Activated naive CD4-positive, alpha-beta T cell treated with anti-CD3 and anti-CD28 coated beads, Interleukin-2, amount 10 ng/mL, durations not matched to agents 5 hours and 36 hours (primary cell): Measurements from ENCODE around the gene WDR76. TPM values are rescaled to one million over a fixed set of nuclear protein-coding genes. Genes with fewer than 3 reads are reported as not detected.

Source experiments
- microRNA-seq: library from miRNA; unstranded; fragments of <30 nt; microRNA quantifications from one replicate; pipeline ENCODE4 v1.2.0, GENCODE V29; 2022; ENCODE audit warnings: borderline microRNAs expressed, borderline replicate concordance
- total RNA-seq, 2 experiments: library from RNA; stranded (reverse); gene quantifications; one replicate each; pipeline ENCODE4 v1.2.3, GENCODE V29; 2021

Gene WDR76
- 10 to 100 TPM; 53.1 to 54.1 TPM for total RNA-seq

DNA sequence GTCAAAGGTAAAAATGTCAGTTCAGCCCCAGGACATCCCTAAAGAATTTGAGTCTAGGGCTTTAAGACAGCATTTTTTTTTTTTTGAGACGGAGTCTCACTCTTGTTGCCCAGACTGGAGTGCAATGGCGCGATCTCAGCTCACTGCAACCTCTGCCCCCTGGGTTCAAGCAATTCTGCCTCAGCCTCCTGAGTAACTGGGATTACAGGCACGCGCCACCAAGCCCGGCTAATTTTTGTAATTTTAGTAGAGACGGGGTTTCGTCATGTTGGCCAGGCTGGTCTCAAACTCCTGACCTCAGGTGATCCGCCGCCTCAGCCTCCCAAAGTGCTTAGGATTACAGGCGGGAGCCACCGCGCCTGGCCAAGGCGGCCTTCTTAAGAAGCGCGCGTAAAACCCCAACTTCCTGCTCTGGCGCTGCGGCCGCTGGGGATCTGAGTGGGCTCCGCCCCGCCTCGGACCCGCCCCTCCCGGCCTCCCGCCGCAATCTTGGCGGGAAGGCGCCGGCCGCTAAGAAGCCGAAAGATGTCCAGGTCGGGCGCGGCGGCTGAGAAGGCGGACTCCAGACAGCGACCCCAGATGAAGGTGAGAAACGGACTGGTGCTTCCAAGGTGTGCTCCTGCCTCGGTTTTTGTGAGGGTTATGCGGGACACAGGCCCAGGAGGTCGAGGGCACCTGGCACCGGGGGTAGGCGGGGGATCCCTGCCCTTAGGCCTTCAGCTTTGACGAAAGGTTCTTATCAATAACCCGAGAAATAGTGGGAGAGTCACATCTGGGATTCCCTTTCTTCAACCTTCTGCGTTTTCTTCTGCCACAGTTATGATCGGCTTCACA, at the start of gene WDR76:
Gene WDR76 (plus strand): TSS at position 495 of the 834 bp plus-strand sequence. CDS start 31 bp downstream, at position 526.

DNA sequence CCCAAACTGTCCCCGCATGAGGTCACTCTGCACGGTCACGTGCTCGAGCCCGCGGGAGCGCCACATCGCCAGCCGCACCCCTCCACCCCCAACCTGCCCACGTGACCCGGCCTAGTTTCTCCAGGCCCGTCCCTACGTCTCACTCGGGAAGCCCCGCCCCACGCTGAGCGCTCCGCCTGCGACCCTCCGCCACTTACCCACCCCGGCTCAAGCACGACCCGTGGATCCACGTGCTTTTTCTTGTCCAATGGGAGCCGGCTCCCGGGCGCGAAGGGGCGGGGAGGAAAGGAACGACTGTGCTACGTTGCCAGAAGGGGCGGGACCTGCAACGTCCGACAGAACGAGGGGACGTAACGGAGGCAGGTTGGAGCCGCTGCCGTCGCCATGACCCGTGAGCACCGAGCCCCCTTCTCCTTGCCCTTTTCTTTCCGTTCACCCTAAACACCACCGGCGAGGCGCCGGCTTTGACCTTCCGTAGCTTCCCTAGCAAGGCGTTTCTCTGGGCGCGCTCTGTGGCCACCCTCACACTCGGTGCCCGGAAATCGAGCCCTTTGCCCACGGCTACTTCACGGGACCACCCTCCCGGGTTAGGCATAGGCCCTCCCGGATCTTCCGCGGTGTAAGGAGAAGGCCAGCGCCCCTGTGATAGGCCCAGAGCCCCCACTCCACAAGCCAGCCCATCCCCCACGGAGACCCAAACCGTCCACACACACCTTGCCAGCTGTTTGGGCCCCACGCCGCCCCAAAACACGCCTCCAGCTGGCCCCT, 34.6 kb upstream of the WDR76 start, which contains the start of gene SERF2:
Gene SERF2 (plus strand): TSS at position 328 of the 768 bp plus-strand sequence. CDS start 57 bp downstream, at position 385.

DNA sequence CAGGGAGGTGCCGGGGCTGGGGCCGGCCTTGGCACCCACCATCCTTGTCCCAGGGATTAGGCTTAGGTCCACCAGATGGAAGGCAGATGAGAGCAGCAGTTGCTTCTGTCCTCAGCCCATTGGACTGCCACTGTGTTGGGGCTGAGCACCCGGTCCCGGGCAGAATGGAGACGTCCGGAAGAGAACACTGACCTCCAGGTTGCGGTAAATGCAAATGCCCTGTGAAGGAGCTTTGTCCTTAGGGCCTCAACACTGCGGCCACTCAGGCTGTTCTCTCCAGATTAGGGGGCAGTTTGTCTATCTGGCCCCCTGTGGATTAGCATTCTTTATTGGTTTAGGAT, 26.9 kb upstream of the WDR76 start, which contains the start of gene SERINC4:
Gene SERINC4 (minus strand): TSS at position 276 of the 341 bp plus-strand sequence. CDS start 234 bp downstream, at position 42.

DNA sequence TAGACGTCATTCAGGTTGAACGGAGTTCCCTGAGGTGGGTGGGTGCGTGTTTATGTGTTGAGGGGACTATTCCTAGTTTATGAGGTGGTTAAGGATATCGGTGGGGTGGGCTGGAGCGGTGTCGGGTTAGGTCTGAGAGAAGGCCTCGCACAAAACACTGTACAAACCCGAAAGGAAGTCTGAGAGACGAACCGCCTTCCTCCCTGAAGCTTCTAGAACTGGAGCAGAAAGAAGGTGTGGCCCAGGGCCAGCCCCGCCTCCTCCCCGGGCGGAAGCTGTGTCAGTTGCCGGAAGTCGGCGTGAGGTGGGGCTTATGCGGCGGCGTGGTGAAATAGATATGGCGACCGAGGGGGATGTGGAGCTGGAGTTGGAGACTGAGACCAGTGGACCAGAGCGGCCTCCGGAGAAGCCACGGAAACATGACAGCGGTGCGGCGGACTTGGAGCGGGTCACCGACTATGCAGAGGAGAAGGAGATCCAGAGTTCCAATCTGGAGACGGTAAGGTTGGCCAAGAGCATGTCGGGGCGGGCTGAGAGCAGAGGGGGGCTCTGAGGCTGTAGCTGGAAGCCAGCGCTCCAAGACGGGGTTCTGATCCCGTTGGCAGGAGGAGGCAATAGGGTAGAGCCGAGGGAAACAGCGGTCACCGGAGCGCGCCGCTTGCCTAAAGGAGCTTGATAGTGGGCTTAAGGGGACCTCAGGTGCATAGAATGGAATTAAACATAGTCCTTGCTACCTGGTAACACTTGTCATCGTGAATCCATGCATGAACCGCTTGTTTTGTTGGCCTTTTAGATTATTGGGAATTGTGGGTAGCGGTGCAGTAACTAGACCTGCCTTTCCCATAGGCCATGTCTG, 26.3 kb upstream of the WDR76 start, which contains the start of gene HYPK:
Gene HYPK (plus strand): TSS at position 314 of the 856 bp plus-strand sequence. CDS start 24 bp downstream, at position 338.

DNA sequence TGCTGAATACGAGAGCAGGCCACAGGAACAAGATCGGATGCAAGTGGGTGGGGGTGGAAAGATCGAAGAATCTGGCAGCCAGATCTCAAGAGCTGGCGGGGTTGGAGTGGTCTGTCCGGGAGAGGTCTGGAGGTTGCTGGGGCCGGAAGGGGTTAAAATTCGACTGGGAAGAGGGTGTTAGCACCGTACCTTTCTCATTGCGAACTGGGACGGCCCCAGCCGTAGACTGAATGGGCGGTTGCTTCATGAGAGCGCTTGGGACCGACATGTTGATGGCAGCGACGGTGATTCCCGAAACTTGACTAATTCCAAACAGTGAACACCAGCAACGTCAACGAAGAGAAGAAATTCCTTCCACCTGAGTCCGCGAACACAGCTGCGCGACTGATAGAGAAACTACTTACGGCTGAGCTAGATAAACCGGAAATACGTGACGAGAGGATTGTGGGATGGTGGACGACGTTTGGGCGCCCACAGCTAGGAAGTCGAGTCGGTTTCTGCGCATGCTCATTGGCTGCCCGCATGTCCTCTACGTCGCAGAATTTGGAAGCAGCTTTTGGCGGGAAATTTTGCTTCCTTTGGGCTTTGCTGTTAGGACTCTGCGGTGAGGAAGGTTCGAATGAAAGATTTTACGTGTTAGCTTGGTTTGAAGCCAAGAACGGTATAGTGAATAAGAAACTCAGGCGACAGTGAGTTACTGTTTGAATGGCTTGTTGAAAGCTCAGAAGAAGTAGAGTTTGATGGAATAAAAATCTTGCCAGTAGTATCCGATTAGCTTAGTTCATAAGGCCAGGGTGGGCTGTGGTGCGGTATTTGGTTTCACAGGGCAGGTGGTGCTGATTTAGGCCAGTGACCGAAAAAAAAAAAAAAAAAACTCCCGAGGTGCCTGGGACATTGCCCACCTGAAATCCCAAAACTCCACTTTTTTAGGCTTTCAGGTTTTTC, 2.2 kb upstream of the WDR76 start, which contains the start of gene MFAP1:
Gene MFAP1 (minus strand): TSS at position 389 of the 945 bp plus-strand sequence. CDS start 121 bp downstream, at position 268.

Small RNAs within 50 kb of the gene (microRNA-seq; reads per million reads assigned to microRNA genes)
- not detected for gene MIR1282

Other genes with a start within 250 kb of the WDR76 start
- 10 to 100 TPM; 22.3 to 29.2 TPM for gene PPIP5K1, start 236.8 kb upstream of the WDR76 start, total RNA-seq
- gene CKMT1B, start 233.0 kb upstream of the WDR76 start, total RNA-seq = not detected
- gene STRC, start 208.2 kb upstream of the WDR76 start, total RNA-seq = under 1 TPM; 0.36 to 0.55 TPM
- gene CATSPER2, start 178.2 kb upstream of the WDR76 start, total RNA-seq = 1 to 10 TPM; 3.0 to 4.0 TPM
- gene CKMT1A, start 133.1 kb upstream of the WDR76 start, total RNA-seq = not detected
- gene PDIA3, start 80.6 kb upstream of the WDR76 start, total RNA-seq = 100 to 1,000 TPM; 286 to 288 TPM
- gene ELL3, start 50.0 kb upstream of the WDR76 start, total RNA-seq = 1 to 10 TPM; 1.7 to 2.7 TPM
- 100 to 1,000 TPM; 923 to 940 TPM for gene SERF2, start 34.7 kb upstream of the WDR76 start, total RNA-seq
- under 1 TPM in 1 of 2 experiments, not detected in 1; 0.24 TPM for gene SERINC4, start 26.8 kb upstream of the WDR76 start, total RNA-seq
- 10 to 100 TPM; 15.3 to 17.2 TPM for gene HYPK, start 26.4 kb upstream of the WDR76 start, total RNA-seq
- gene MFAP1, start 2.3 kb upstream of the WDR76 start, total RNA-seq = 10 to 100 TPM; 26.1 to 31.4 TPM